K562 (cell line): Measurements from ENCODE around the gene HDAC10. TPM values are rescaled to one million over a fixed set of nuclear protein-coding genes. Genes with fewer than 3 reads are reported as not detected.

Experiments
- ATAC-seq: fragments of 200-7000 bp; cut with Tn5 transposase; 3 replicates; pipeline ENCODE4 v1.9.1; 2020; ENCODE audit warnings: moderate library complexity
- BruUV-seq: library from RNA; stranded (reverse); fragments of 400-500 nt; replicated peaks from 2 replicates; lab custom pipeline; 2021; lab: Mats Ljungman, UMichigan
- CTCF ChIA-PET: fragments of 300-600 bp; formaldehyde crosslinking; extraction: SDS; loops from one replicate; lab custom pipeline; 2021; ENCODE audit warnings: low intra/inter-chr PET ratio; lab: Yijun Ruan, JAX
- POLR2A ChIA-PET: fragments of 300-600, 350-650 bp; sonication (Branson Sonifier 250); formaldehyde crosslinking; extraction: SDS; loops from one replicate; lab custom pipeline; 2021; ENCODE audit warnings: antibody characterized with exemption, inconsistent platforms; lab: Yijun Ruan, JAX
- DNase-seq, 4 experiments: peaks; one replicate each; pipeline versions ENCODE4 v3.0.0 to v3.0.0-alpha.2; 2011 to 2018; ENCODE audit warnings: low spot score in 3 of 4, mixed read lengths in 3 of 4; ENCODE audit errors: extremely low read depth in 1 of 4
- FAIRE-seq: peaks from 2 replicates; lab custom pipeline; 2011; peaks lifted over from hg19 to GRCh38; lab: Jason Lieb, UNC
- H2AFZ ChIP-seq: 2 replicates; pipeline ENCODE4 v1.6.0; 2011; ENCODE audit warnings: low read depth, low read length, control low read depth, inconsistent platforms
- H3K27ac ChIP-seq: fragments of 200-600 bp; 3 replicates; pipeline ENCODE4 v1.8.0; 2011; ENCODE audit warnings: low read depth, mild to moderate bottlenecking, control low read depth, inconsistent platforms, low read length, moderate library complexity, mixed read lengths; ENCODE audit errors: extremely low read depth
- H3K27me3 ChIP-seq, 2 experiments: fragments of 300-600 bp in 1 of 2; 2 replicates in 1 of 2; 3 replicates in 1 of 2; pipeline versions ENCODE4 v1.6.0 to v1.8.0; 2011; ENCODE audit warnings: inconsistent platforms in 2 of 2, low read length in 2 of 2, mild to moderate bottlenecking in 1 of 2, mixed read lengths in 1 of 2, moderate library complexity in 1 of 2; ENCODE audit not compliant: control insufficient read depth in 2 of 2, insufficient read depth in 2 of 2
- H3K36me3 ChIP-seq: fragments of 300-600 bp; 3 replicates; pipeline ENCODE4 v1.8.0; 2011; ENCODE audit warnings: mild to moderate bottlenecking, low read length, inconsistent platforms; ENCODE audit not compliant: control insufficient read depth, insufficient read depth
- H3K4me1 ChIP-seq, 2 experiments: fragments of 200-600 bp in 1 of 2; replicated peaks in 1 of 2; 2 replicates in 1 of 2; 3 replicates in 1 of 2; pipeline versions ENCODE4 v1.5.1 to v1.8.0; 2011; ENCODE audit warnings: inconsistent platforms in 2 of 2, low read length in 2 of 2, mild to moderate bottlenecking in 1 of 2, mixed read lengths in 1 of 2, moderate library complexity in 1 of 2; ENCODE audit not compliant: control insufficient read depth in 2 of 2, insufficient read depth in 2 of 2
- H3K4me2 ChIP-seq: 2 replicates; pipeline ENCODE4 v1.6.1; 2011; ENCODE audit warnings: low read length, control low read depth, inconsistent platforms, mixed read lengths; ENCODE audit not compliant: insufficient read depth
- H3K4me3 ChIP-seq: fragments of 200-600 bp; sonication (generic), shearing (Covaris generic); 2 replicates; pipeline ENCODE4 v1.5.1; 2016; ENCODE audit warnings: control low read depth, inconsistent platforms
- H3K79me2 ChIP-seq: fragments of 200-600 bp; 3 replicates; pipeline ENCODE4 v1.8.0; 2011; ENCODE audit warnings: low read length, inconsistent platforms; ENCODE audit not compliant: control insufficient read depth, insufficient read depth
- H3K9ac ChIP-seq, 2 experiments: 2 replicates each; pipeline versions ENCODE4 v1.6.0 to v1.6.1; 2011; ENCODE audit warnings: low read depth in 2 of 2, low read length in 2 of 2, control low read depth in 1 of 2, inconsistent platforms in 1 of 2, mild to moderate bottlenecking in 1 of 2, mixed read lengths in 1 of 2; ENCODE audit not compliant: insufficient read depth in 1 of 2
- H3K9me1 ChIP-seq: one replicate; pipeline ENCODE4 v1.6.0; 2011; ENCODE audit warnings: inconsistent platforms, mild to moderate bottlenecking, low read length, moderate library complexity; ENCODE audit not compliant: control insufficient read depth, insufficient read depth
- H3K9me3 ChIP-seq: replicated peaks from 2 replicates; pipeline ENCODE4 v1.5.1; 2011; ENCODE audit warnings: low read depth, low read length, inconsistent platforms; ENCODE audit not compliant: control insufficient read depth, insufficient read depth
- H4K20me1 ChIP-seq: replicated peaks from 2 replicates; pipeline ENCODE4 v1.6.1; 2011; ENCODE audit warnings: low read length, inconsistent platforms, mixed read lengths; ENCODE audit not compliant: control insufficient read depth, insufficient read depth
- ATF4 ChIP-seq: fragments of 450-650 bp; formaldehyde crosslinking; IDR thresholded peaks from 2 replicates; pipeline ENCODE4 v1.4.0; 2022; ENCODE audit warnings: mild to moderate bottlenecking, moderate library complexity
- CREB1 ChIP-seq, 2 experiments: sonication (generic) in 1 of 2; formaldehyde crosslinking in 1 of 2; IDR thresholded peaks; 2 replicates each; pipeline versions ENCODE4 v1.6.1 to v1.8.0; 2012 to 2022; ENCODE audit warnings: inconsistent platforms in 1 of 2, mild to moderate bottlenecking in 1 of 2, missing genetic modification reagents in 1 of 2, moderate library complexity in 1 of 2
- DEAF1 ChIP-seq: fragments of 450-650 bp; formaldehyde crosslinking; IDR thresholded peaks from 2 replicates; pipeline ENCODE4 v1.4.0; 2020; ENCODE audit warnings: mild to moderate bottlenecking, moderate library complexity
- FOXK1 ChIP-seq: sonication (generic); formaldehyde crosslinking; IDR thresholded peaks from 2 replicates; pipeline ENCODE4 v1.8.0; 2022; ENCODE audit warnings: missing genetic modification reagents, mild to moderate bottlenecking, borderline replicate concordance
- FOXP1 ChIP-seq: sonication (generic); formaldehyde crosslinking; IDR thresholded peaks from 2 replicates; pipeline ENCODE4 v1.8.0; 2022; ENCODE audit warnings: mild to moderate bottlenecking, missing genetic modification reagents
- MAFK ChIP-seq: IDR thresholded peaks from 2 replicates; pipeline ENCODE4 v1.6.1; 2011; ENCODE audit warnings: low read length, improper control_type of control experiment
- POLR2G ChIP-seq: fragments of 200-400 bp; formaldehyde crosslinking; IDR thresholded peaks from 2 replicates; pipeline ENCODE4 v1.6.1; 2017; ENCODE audit warnings: low read depth, mild to moderate bottlenecking, antibody characterized with exemption, low read length, moderate library complexity
- SMAD2 ChIP-seq: fragments of 150-350 bp; IDR thresholded peaks from 2 replicates; pipeline ENCODE4 v1.6.1; 2014; ENCODE audit warnings: low read depth, mild to moderate bottlenecking, low read length
- SMARCA4 ChIP-seq: fragments of 450-650 bp; IDR thresholded peaks from 2 replicates; pipeline ENCODE4 v1.6.1; 2016
- VEZF1 ChIP-seq: fragments of 200-800 bp; sonication (Bioruptor generic); IDR thresholded peaks from 2 replicates; pipeline ENCODE4 v1.6.1; 2017; ENCODE audit warnings: missing genetic modification characterization, missing compliant biosample characterization
- ZBTB33 ChIP-seq: sonication (generic); formaldehyde crosslinking; IDR thresholded peaks from 2 replicates; pipeline ENCODE4 v1.8.1; 2023; ENCODE audit warnings: mild to moderate bottlenecking, missing genetic modification reagents
- ZNF197 ChIP-seq: fragments of 200-800 bp; sonication (Bioruptor generic); IDR thresholded peaks from 2 replicates; pipeline ENCODE4 v1.6.1; 2016; ENCODE audit warnings: low read depth, missing genetic modification characterization, missing compliant biosample characterization
- ZNF584 ChIP-seq: fragments of 200-800 bp; sonication (Bioruptor generic); IDR thresholded peaks from 2 replicates; pipeline ENCODE4 v1.6.1; 2016; ENCODE audit warnings: low read depth, mild to moderate bottlenecking, missing genetic modification characterization, missing compliant biosample characterization
- ZNF785 ChIP-seq: fragments of 250-450 bp; sonication (Bioruptor Pico); IDR thresholded peaks from 2 replicates; pipeline ENCODE4 v1.4.0; 2020; ENCODE audit warnings: mild to moderate bottlenecking
- ZZZ3 ChIP-seq: fragments of 450-650 bp; IDR thresholded peaks from 2 replicates; pipeline ENCODE4 v1.6.1; 2016; ENCODE audit warnings: antibody characterized with exemption, mild to moderate bottlenecking, moderate library complexity
- WGBS: fragments of 100-300 bp; shearing (Covaris generic); methylation state at CpG from one replicate; pipeline ENCODE4 v1.1.6; 2016; ENCODE audit warnings: low coverage, mixed read lengths; ENCODE audit not compliant: insufficient coverage; ENCODE audit errors: missing lambda C conversion rate; 5-methylcytosine and 5-hydroxymethylcytosine counted together
- in situ Hi-C: fragments of 300-500 bp; cut with MboI; formaldehyde crosslinking; loops from 4 replicates; pipeline ENCODE4 v1.15.0; 2018; ENCODE audit warnings: inconsistent platforms, mixed read lengths
- intact Hi-C: fragments of 100-400 bp; cut with micrococcal nuclease; formaldehyde crosslinking; loops from 2 replicates; pipeline ENCODE4 v1.14.2; 2022
- polyA plus RNA-seq, 8 experiments: library from polyadenylated mRNA; depleted of rRNA in 4 of 8; stranded (reverse) in 5 of 8; unstranded in 3 of 8; fragments of >200 nt; fragmentation: Nextera tagmentation in 2 of 8; fragmentation: Illumina TruSeq in 1 of 8; extraction: Ambion mirVana in 2 of 8; extraction: Trizol in 1 of 8; gene quantifications; 2 replicates each; pipeline versions ENCODE4 v1.2.1 to v1.2.3, GENCODE V29; 2011 to 2014; ENCODE audit warnings: inconsistent platforms in 1 of 8, missing spikeins in 1 of 8
- total RNA-seq, 7 experiments: library from RNA; depleted of rRNA in 6 of 7; stranded (reverse); fragments of >200 nt in 6 of 7; fragmentation: Illumina TruSeq in 2 of 7; extraction: Trizol in 2 of 7; gene quantifications; 2 replicates each; pipeline versions ENCODE4 v1.2.1 to v1.2.3, GENCODE V29; 2011 to 2021; ENCODE audit warnings: low replicate concordance in 1 of 7

HDAC10 gene
- total and polyA plus RNA-seq, 9 of the 15 experiments (the other 6 are each of a cell fraction or from before 2014, with no cell fraction given): 0.10 to 44.2 (median 6.5) TPM

- H3K27me3 ChIP-seq: no peaks in the 10 kb centered on the region
- H2AFZ ChIP-seq: no peak overlapping the region
- no peak for FAIRE-seq
- no peak overlapping the region for H3K27ac ChIP-seq
- ChIA-PET POLR2A (interaction anchor here (0.6 kb wide), 1 partner anchor 10 kb away, joined by 3 read pairs; no protein-coding TSS in a partner anchor), CTCF (no interaction called here)
- no peak overlapping the region for H3K4me2 ChIP-seq
- H4K20me1 ChIP-seq: no peaks in the 10 kb centered on the region
- no TSS peak for BruUV-seq
- no peak overlapping the region for H3K4me3 ChIP-seq
- H3K9ac ChIP-seq: no peak overlapping the region; a peak in 1 of 4 replicates
- no peaks in the 10 kb centered on the region for H3K9me3 ChIP-seq
- WGBS: 89% methylated on average over 19 of the region's 31 CpGs
- peaks cover 9 to 90% of the 10 kb centered on the region in 2 experiments; a peak in 4 of 5 replicates for H3K4me1 ChIP-seq
- no peaks in the 10 kb centered on the region for H3K9me1 ChIP-seq
- intact Hi-C loops: no loop called here
- in situ Hi-C loops: no loop called here
- H3K79me2 ChIP-seq: peaks cover 27% of the 10 kb centered on the region
- no peak for ATAC-seq
- no peak for DNase-seq
- peaks cover 56% of the 10 kb centered on the region; the same call in 1 of the 3 replicates for H3K36me3 ChIP-seq
- TF ChIP-seq FOXK1 (CRISPR knock-in tag) (no peak), ATF4 (CRISPR knock-in tag) (no peak), ZNF785 (CRISPR knock-in tag) (no peak), MAFK (no peak), SMARCA4 (no peak), POLR2G (peak; percentile 30; the same call in 1 of the 2 replicates), ZZZ3 (no peak), SMAD2 (no peak), ZNF584 (CRISPR knock-in tag) (no peak), ZNF197 (no peak), DEAF1 (CRISPR knock-in tag) (no peak), FOXP1 (CRISPR knock-in tag) (no peak), CREB1 (IDR thresholded peaks at IDR 0.05) (no peak), CREB1 (CRISPR knock-in tag; IDR thresholded peaks at IDR 0.05) (no peak), ZBTB33 (0 out of 2 replicates have a peak, but pooled peaks have one; percentile 36), VEZF1 (CRISPR knock-in tag) (no peak)
These were observed 6.6 kb upstream of the HDAC10 start for GRCh38 chr22:50257451-50258360.
